Measurements from ENCODE around the gene TRMT10C. TPM values are rescaled to one million over a fixed set of nuclear protein-coding genes. Genes with fewer than 3 reads are reported as not detected.

TRMT10C gene
- total RNA-seq (2014; rRNA removed; shearing (Covaris generic)): 59.7 and 61.9 TPM in 2 replicates
- 133 and 145 TPM in 2 replicates for polyA plus RNA-seq (2016; fragmentation: Nextera tagmentation; extraction: Ambion mirVana)
- long read RNA-seq, transcript TRMT10C-201 (2 exons, 1,819 nt): major isoform, 55 of 58 reads
- long read RNA-seq, partial matches to known transcripts: 0 of 58 reads
- long read RNA-seq, other reads (novel, unspliced or antisense): 3 of 58 reads

DNA sequence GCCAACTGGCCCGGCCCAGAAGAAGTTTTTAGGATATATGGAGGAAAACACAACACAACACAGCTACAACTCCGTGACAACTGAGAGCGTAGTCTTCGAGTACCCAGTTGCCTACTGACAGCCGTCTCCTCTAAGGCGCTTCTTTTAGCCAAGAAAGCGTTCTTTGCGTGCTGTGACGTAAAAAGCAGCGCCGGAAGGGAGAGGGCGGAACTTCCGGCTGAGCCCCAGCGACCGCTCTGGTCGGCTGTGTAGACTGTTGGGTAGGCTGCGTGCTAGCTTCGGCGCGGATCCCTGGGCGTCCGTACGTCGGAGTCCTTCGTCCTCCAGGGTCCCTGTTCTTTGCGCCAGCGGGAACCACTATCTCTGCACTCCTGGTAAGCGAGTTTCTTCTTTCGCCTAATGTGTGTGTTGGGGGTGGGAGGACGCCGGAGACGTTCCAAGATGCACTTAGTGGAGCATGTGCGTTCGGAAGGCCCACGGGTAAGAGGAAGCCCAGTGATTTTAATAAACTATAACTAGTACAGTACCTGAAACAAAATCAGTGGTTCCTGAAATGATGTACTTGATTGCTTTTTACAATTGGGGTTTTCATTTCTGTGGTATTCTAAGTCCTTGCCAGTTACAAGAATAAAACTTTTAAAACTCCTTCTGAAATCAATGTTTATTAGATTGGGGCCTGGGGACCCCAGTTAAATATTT, at the start of gene TRMT10C:
Gene TRMT10C (plus strand): TSS at position 239 of the 699 bp plus-strand sequence. CDS start 2,914 bp downstream, outside the sequence.
- Mint-ChIP-seq H3K4me3 (peak within 1 kb of the TSS; percentile 99), H3K36me3 (ENCODE audit: low read depth) (peaks cover 41% of the 10 kb centered on the region), H3K27ac (peak within 1 kb of the TSS; percentile 99), H3K4me1 (peaks cover 18% of the 10 kb centered on the region), H3K9me3 (peaks cover 5% of the 10 kb centered on the region; the same call in 2 of the 3 replicates), H3K27me3 (ENCODE audit: insufficient read depth, low read depth, poor library complexity) (peaks cover 13% of the 10 kb centered on the region)
- Histone ChIP-seq H3K4me2 (peak within 1 kb of the TSS; percentile 99), H4K20me1 (replicated peaks; ENCODE audit: insufficient read depth) (peaks cover 44% of the 10 kb centered on the region), H3K79me2 (replicated peaks; ENCODE audit: insufficient read depth) (peaks cover 48% of the 10 kb centered on the region), H3K9me2 (ENCODE audit: insufficient read depth) (no peaks in the 10 kb centered on the region), H3K4me3 (peak within 1 kb of the TSS; percentile 92), H3K4me1 (ENCODE audit: insufficient read depth) (peaks cover 16% of the 10 kb centered on the region), H3F3A (replicated peaks; ENCODE audit: low read depth) (peaks cover 12% of the 10 kb centered on the region; the same call in 1 of the 2 replicates), H3K36me3 (ENCODE audit: insufficient read depth) (peaks cover 20% of the 10 kb centered on the region), H3K27me3 (ENCODE audit: insufficient read depth) (no peaks in the 10 kb centered on the region), H2AFZ (peak within 1 kb of the TSS; percentile 40; the same call in 1 of the 2 replicates), H3K27ac (ENCODE audit: low read depth) (peak within 1 kb of the TSS; percentile 94)
- TF ChIP-seq POLR2AphosphoS5 (IDR thresholded peaks at IDR 0.05; ENCODE audit: low read depth): peak; percentile 90
- TF ChIP-seq ETS1 (IDR thresholded peaks at IDR 0.05): peak; percentile 88
- TF ChIP-seq CREB1 (CRISPR knock-in tag; IDR thresholded peaks at IDR 0.05; ENCODE audit: low read depth): peak; percentile 97
- TF ChIP-seq NANOG (IDR thresholded peaks at IDR 0.05; ENCODE audit: borderline replicate concordance): 0 out of 2 replicates have a peak, but pooled peaks have one; percentile 30
- TF ChIP-seq ZNF114 (CRISPR knock-in tag; IDR thresholded peaks at IDR 0.05): no peak
- ATAC-seq (peak; percentile 99), DNase-seq (ENCODE audit: low spot score) (peak; percentile 98)

GRCh38 chr3:101512396-101512645, 49.3 kb upstream of the TRMT10C start:
- peak; percentile 82 for ATAC-seq
- Mint-ChIP-seq H3K36me3 (ENCODE audit: low read depth) (no peaks in the 10 kb centered on the region), H3K27me3 (ENCODE audit: insufficient read depth, low read depth, poor library complexity) (peaks cover 8% of the 10 kb centered on the region), H3K4me3 (peak overlapping the region; percentile 96), H3K4me1 (peaks cover 4% of the 10 kb centered on the region; the same call in 1 of the 3 replicates), H3K27ac (peak overlapping the region; percentile 94), H3K9me3 (no peaks in the 10 kb centered on the region)
- no peak for DNase-seq (ENCODE audit: low spot score)
- H2AFZ ChIP-seq: peak overlapping the region; percentile 57; the same call in 1 of the 2 replicates
- H3K27ac ChIP-seq (ENCODE audit: low read depth): peak overlapping the region; percentile 89
- H3K4me1 ChIP-seq (ENCODE audit: insufficient read depth): peaks cover 4% of the 10 kb centered on the region
- H3K79me2 ChIP-seq (replicated peaks; ENCODE audit: insufficient read depth): no peaks in the 10 kb centered on the region
- H3K36me3 ChIP-seq (ENCODE audit: insufficient read depth): no peaks in the 10 kb centered on the region
- no peaks in the 10 kb centered on the region for H3K27me3 ChIP-seq (ENCODE audit: insufficient read depth)
- peak overlapping the region; percentile 79 for H3K4me2 ChIP-seq
- H3F3A ChIP-seq (replicated peaks; ENCODE audit: low read depth): no peaks in the 10 kb centered on the region
- no peaks in the 10 kb centered on the region for H3K9me2 ChIP-seq (ENCODE audit: insufficient read depth)
- H4K20me1 ChIP-seq (replicated peaks; ENCODE audit: insufficient read depth): no peaks in the 10 kb centered on the region
- peak overlapping the region; percentile 59 for H3K4me3 ChIP-seq
- no peak for TF ChIP-seq STAT1 (IDR thresholded peaks at IDR 0.05; ENCODE audit: unreplicated experiment)
- TF ChIP-seq ZNF114 (CRISPR knock-in tag; IDR thresholded peaks at IDR 0.05): no peak
- TF ChIP-seq EZH2phosphoT487 (IDR thresholded peaks at IDR 0.05; ENCODE audit: unreplicated experiment): no peak
- TF ChIP-seq, protein P1, sequence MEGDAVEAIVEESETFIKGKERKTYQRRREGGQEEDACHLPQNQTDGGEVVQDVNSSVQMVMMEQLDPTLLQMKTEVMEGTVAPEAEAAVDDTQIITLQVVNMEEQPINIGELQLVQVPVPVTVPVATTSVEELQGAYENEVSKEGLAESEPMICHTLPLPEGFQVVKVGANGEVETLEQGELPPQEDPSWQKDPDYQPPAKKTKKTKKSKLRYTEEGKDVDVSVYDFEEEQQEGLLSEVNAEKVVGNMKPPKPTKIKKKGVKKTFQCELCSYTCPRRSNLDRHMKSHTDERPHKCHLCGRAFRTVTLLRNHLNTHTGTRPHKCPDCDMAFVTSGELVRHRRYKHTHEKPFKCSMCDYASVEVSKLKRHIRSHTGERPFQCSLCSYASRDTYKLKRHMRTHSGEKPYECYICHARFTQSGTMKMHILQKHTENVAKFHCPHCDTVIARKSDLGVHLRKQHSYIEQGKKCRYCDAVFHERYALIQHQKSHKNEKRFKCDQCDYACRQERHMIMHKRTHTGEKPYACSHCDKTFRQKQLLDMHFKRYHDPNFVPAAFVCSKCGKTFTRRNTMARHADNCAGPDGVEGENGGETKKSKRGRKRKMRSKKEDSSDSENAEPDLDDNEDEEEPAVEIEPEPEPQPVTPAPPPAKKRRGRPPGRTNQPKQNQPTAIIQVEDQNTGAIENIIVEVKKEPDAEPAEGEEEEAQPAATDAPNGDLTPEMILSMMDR (conservative IDR thresholded peaks at IDR 0.05; ENCODE audit: low read depth in 2 of 2): no peak
- no peak for TF ChIP-seq JUNB (IDR thresholded peaks at IDR 0.05; ENCODE audit: unreplicated experiment)
- no peak for TF ChIP-seq EZH2 (IDR thresholded peaks at IDR 0.05; ENCODE audit: low read depth, unreplicated experiment)
- TF ChIP-seq, protein P2, sequence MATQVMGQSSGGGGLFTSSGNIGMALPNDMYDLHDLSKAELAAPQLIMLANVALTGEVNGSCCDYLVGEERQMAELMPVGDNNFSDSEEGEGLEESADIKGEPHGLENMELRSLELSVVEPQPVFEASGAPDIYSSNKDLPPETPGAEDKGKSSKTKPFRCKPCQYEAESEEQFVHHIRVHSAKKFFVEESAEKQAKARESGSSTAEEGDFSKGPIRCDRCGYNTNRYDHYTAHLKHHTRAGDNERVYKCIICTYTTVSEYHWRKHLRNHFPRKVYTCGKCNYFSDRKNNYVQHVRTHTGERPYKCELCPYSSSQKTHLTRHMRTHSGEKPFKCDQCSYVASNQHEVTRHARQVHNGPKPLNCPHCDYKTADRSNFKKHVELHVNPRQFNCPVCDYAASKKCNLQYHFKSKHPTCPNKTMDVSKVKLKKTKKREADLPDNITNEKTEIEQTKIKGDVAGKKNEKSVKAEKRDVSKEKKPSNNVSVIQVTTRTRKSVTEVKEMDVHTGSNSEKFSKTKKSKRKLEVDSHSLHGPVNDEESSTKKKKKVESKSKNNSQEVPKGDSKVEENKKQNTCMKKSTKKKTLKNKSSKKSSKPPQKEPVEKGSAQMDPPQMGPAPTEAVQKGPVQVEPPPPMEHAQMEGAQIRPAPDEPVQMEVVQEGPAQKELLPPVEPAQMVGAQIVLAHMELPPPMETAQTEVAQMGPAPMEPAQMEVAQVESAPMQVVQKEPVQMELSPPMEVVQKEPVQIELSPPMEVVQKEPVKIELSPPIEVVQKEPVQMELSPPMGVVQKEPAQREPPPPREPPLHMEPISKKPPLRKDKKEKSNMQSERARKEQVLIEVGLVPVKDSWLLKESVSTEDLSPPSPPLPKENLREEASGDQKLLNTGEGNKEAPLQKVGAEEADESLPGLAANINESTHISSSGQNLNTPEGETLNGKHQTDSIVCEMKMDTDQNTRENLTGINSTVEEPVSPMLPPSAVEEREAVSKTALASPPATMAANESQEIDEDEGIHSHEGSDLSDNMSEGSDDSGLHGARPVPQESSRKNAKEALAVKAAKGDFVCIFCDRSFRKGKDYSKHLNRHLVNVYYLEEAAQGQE (IDR thresholded peaks at IDR 0.05; ENCODE audit: unreplicated experiment): no peak
- no peak for TF ChIP-seq CREB1 (CRISPR knock-in tag; IDR thresholded peaks at IDR 0.05; ENCODE audit: low read depth)
- TF ChIP-seq ZNF331 (CRISPR knock-in tag; IDR thresholded peaks at IDR 0.05; ENCODE audit: low read depth): no peak
